Choroid plexus epithelial cell (primary cell): ENCODE results near the gene TRAIP.
"Not testable (repeated sequence)": the region's sequence is repeated elsewhere in the genome, so short reads cannot be mapped to it uniquely, and the experiment has no call there.

ENCODE experiments used
- DNase-seq: peaks from one replicate; pipeline ENCODE4 v3.0.0-alpha.2; 2010; ENCODE audit warnings: low read depth
- H3K4me3 ChIP-seq: 2 replicates; pipeline ENCODE4 v1.5.1; 2011; ENCODE audit warnings: low read depth, mild to moderate bottlenecking, control low read depth, low read length, moderate library complexity
- TF ChIP-seq, protein P1 (sequence below): conservative IDR thresholded peaks from 2 replicates; pipeline ENCODE4 v1.5.1; 2011; ENCODE audit warnings: low read depth, mild to moderate bottlenecking, control low read depth, inconsistent platforms, low read length, moderate library complexity

TRAIP gene

DNA sequence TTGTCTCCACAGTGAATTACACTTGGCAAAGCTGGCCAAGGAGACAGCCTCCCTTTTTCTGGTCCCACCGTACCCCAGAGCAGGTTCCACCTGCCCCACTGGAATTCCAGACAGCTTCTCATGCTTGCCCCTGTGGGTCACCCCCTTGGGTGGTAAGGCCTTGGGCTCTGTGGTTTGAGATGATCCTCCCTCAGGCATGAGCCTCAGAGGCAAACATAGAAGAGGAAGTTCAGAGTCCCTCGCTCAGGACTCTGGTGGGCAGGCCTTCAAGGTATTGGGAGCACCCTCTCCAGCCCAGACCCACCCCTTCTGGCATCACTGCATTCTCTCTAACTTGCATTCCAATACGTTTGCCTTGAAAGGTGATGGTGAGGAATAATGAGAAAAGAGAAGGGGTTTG, 25.0 kb downstream of the TRAIP start:
- DNase-seq, result no peak
- H3K4me3 ChIP-seq, result no peak overlapping the region
- TF ChIP-seq, protein P1, sequence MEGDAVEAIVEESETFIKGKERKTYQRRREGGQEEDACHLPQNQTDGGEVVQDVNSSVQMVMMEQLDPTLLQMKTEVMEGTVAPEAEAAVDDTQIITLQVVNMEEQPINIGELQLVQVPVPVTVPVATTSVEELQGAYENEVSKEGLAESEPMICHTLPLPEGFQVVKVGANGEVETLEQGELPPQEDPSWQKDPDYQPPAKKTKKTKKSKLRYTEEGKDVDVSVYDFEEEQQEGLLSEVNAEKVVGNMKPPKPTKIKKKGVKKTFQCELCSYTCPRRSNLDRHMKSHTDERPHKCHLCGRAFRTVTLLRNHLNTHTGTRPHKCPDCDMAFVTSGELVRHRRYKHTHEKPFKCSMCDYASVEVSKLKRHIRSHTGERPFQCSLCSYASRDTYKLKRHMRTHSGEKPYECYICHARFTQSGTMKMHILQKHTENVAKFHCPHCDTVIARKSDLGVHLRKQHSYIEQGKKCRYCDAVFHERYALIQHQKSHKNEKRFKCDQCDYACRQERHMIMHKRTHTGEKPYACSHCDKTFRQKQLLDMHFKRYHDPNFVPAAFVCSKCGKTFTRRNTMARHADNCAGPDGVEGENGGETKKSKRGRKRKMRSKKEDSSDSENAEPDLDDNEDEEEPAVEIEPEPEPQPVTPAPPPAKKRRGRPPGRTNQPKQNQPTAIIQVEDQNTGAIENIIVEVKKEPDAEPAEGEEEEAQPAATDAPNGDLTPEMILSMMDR, result no peak

DNA sequence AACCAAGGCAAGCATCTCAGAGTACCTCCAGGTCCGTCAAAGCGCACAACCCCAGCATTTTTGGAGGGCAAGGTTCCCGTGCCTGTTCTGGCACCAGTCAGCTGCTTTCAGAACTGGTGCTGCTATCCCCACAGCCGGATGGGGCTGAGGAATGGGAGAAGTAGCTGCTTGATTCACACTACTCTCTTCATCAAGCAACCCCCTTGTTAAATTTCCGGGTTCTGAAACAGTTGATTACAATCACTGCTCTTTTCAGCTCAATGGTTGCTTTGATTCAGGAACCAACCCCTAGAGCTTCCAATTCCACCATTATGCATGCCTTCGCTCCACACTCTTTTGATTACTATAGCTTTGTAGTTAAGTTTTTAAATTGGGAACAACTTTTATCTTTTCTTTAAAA, 30.3 kb downstream of the TRAIP start:
- TF ChIP-seq, protein P1, result no peak
- DNase-seq, result no peak
- no peak overlapping the region for H3K4me3 ChIP-seq

DNA sequence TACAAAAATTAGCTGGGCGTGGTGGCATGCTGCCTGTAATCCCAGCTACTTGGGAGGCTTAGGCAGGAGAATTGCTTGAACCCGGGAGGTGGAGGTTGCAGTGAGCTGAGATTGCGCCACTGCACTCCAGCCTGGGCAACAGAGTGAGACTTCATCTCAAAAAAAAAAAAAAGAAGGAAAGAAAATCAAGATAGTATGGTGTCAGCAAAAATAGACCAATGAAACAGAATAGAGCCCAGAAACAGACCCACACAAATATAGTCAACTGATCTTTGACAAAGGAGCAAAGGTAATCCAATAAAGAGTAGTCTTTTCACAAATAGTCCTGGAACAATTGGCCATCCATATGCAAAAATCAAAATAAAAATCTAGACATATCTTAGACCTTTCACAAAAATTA, 33.2 kb downstream of the TRAIP start:
- DNase-seq, H3K4me3 ChIP-seq: not testable (repeated sequence)

DNA sequence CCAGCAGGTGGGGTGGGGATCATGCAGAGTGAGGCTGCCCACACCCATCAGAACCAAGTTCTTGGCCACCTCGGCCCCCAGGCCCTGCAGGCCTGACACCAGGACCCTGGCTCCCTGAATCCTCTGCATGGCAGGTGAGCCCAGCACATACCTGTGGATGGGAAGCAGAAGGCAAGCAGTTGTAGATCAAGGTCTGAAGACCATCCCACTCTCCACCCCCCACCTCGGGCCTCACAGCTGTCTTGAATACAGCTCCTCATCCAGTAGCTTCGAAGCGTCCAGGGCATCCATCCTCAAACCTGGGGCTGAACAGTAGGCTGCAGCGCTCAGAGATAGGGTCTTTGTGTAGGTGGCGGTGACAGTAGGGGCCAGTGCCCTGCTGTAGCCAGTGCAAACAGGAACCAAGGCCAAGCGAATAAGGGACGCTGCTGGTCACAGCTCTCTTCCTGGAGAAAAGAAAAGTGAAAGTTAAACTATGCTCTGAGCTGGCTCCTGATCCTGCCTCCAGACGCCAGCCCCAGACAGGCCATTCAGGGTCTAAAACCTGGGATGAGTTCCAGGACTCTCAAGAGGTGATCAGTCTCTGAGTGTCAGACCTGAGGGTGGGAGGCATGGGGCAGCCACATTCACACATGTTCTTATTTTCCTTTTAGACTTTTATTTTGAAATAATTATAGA, 42.7 kb downstream of the TRAIP start, which contains the start of gene UBA7:
Gene UBA7, minus strand, starts transcription at position 457 of the 678 bp plus-strand sequence. Its CDS starts 166 bp downstream, at position 291.
- TF ChIP-seq, protein P1, result no peak
- peak within 1 kb of the TSS; percentile 64 for H3K4me3 ChIP-seq
- DNase-seq, result peak; percentile 88

- DNase-seq, result no peak
- peak overlapping the region; percentile 64 for H3K4me3 ChIP-seq
- TF ChIP-seq, protein P1, result no peak
Measured at GRCh38 chr3:49812916-49813496, 43.4 kb downstream of the TRAIP start.

DNA sequence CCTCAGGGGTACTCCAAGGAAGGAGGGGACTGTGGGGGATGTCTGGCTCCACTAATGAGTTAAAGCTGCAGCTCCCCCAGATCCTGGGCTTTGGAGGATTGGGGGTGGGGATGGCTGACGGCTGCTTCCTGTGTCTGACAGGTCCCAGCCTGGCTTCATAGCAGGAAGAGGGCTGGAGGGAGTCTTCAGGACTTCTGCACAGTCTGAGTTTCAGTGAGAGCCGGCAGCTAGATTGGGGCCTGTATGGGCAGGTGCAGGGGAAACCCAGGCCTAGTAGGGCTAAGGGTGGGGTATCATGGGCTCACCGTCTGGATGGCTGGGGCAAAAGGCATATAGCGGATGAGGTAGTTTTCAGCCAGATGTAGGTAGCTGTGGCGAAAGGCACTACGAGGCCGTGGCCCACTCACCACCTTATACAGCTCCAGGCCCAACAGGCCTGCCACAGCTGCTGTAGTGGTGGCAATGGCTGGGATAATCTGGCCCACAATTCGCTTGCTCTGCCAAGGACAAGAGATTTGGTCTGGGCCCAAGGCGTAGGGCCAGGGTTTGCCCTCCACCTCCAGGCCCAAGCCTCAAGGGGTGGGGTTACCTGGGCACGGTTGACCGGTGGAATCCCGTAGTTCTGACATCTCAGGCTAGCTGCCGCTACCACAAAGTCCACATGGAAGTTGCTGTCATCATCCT, 48.8 kb downstream of the TRAIP start:
- DNase-seq, result no peak
- TF ChIP-seq, protein P1, result no peak

DNA sequence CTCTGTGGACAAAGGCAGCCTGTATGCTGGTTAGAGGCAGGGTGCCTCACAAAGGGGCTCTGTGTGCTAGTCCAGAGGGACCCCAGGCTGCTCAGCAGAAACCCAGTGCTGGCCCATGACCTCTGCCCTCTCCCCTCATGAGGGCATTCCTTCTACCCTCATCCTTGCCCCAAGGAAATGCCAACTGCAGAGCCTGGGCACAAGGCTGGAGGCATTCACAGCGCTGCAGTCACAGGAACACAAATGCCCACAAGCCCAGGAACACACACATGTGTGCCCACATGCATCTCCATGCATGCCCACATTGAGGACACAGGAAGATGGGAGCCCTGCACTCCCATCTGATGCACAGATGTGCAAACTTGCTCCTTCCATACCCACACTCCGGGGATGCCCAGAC, 49.5 kb downstream of the TRAIP start:
- TF ChIP-seq, protein P1, result no peak
- DNase-seq, result no peak
- H3K4me3 ChIP-seq, result no peak overlapping the region

More for the DNA sequence above, 48.8 kb downstream of the TRAIP start:
- no peak overlapping the region for H3K4me3 ChIP-seq
